ENCODE data around the gene SOX18.

The SOX18 gene

GRCh38 chr20:64080013-64080812 is 30.8 kb upstream of the SOX18 start, which contains the start of gene OPRL1:
TSS of gene OPRL1 (plus strand) at chr20:64080082. CDS start at chr20:64092721, 12,639 bp downstream.
- DNase-seq, result no peak

- DNase-seq, result peak; percentile 66
These were observed 30.0 kb upstream of the SOX18 start, which contains the start of gene RGS19 for GRCh38 chr20:64079273-64080012. TSS of gene RGS19 (minus strand) at chr20:64079518. CDS start at chr20:64076886, 2,632 bp downstream.

- no peak for DNase-seq
These were observed 29.5 kb upstream of the SOX18 start for GRCh38 chr20:64078934-64079272.

GRCh38 chr20:64077876-64078551 is 28.6 kb upstream of the SOX18 start:
- DNase-seq, result peak; percentile 65

GRCh38 chr20:64077541-64077875 is 28.1 kb upstream of the SOX18 start:
- no peak for DNase-seq

GRCh38 chr20:64077094-64077493 is 27.7 kb upstream of the SOX18 start:
- peak; percentile 29 for DNase-seq

GRCh38 chr20:64076061-64076997 is 26.9 kb upstream of the SOX18 start:
- no peak for DNase-seq

- no peak for DNase-seq
These were observed 26.1 kb upstream of the SOX18 start for GRCh38 chr20:64075556-64075955.

- no peak for DNase-seq
These were observed 25.5 kb upstream of the SOX18 start for GRCh38 chr20:64074963-64075362.

GRCh38 chr20:64074184-64074789 is 24.8 kb upstream of the SOX18 start:
- no peak for DNase-seq

GRCh38 chr20:64073476-64074183 is 24.2 kb upstream of the SOX18 start:
- DNase-seq, result no peak

- no peak for DNase-seq
These were observed 23.1 kb upstream of the SOX18 start for GRCh38 chr20:64072498-64073063.

GRCh38 chr20:64071341-64072332 is 22.2 kb upstream of the SOX18 start:
- no peak for DNase-seq

- DNase-seq, result no peak
These were observed 21.0 kb upstream of the SOX18 start for GRCh38 chr20:64070244-64070993.

GRCh38 chr20:64069614-64070243 is 20.3 kb upstream of the SOX18 start:
- DNase-seq, result no peak

- no peak for DNase-seq
These were observed 19.8 kb upstream of the SOX18 start for GRCh38 chr20:64069209-64069613.

GRCh38 chr20:64068386-64069208 is 19.2 kb upstream of the SOX18 start:
- DNase-seq, result no peak

Measured in activated effector memory CD4-positive, alpha-beta T cell treated with Interleukin-2 at 50 U/mL for 16 hours (primary cell).